HepG2 (cell line): Measurements from ENCODE around the gene ACO1. TPM values are rescaled to one million over a fixed set of nuclear protein-coding genes. Genes with fewer than 3 reads are reported as not detected.
A peak's percentile ranks its signal among the peaks of the same experiment; 100 is the strongest.

Experiments
- ATF1 ChIP-seq: IDR thresholded peaks from 2 replicates; pipeline ENCODE4 v1.6.1; 2016; ENCODE audit warnings: mild to moderate bottlenecking, control low read depth
- HMG20B ChIP-seq: conservative IDR thresholded peaks from 2 replicates; pipeline ENCODE4 v1.6.1; 2016; ENCODE audit warnings: missing genetic modification reagents, missing compliant biosample characterization
- KLF16 ChIP-seq, 2 experiments: sonication (generic) in 1 of 2; formaldehyde crosslinking in 1 of 2; IDR thresholded peaks; 2 replicates each; pipeline versions ENCODE4 v1.6.1 to v1.8.0; 2016 to 2023; ENCODE audit warnings: missing genetic modification reagents in 2 of 2, missing compliant biosample characterization in 1 of 2
- MED13 ChIP-seq: sonication (generic); formaldehyde crosslinking; IDR thresholded peaks from 2 replicates; pipeline ENCODE4 v1.5.0; 2020; ENCODE audit warnings: missing genetic modification reagents
- NFKBIZ ChIP-seq: IDR thresholded peaks from 2 replicates; pipeline ENCODE4 v1.6.1; 2018; ENCODE audit warnings: missing genetic modification reagents, missing compliant biosample characterization
- POLR2A ChIP-seq, 2 experiments: IDR thresholded peaks; 2 replicates each; pipeline ENCODE4 v1.6.1; 2011; ENCODE audit warnings: low read depth in 2 of 2, low read length in 2 of 2, mild to moderate bottlenecking in 1 of 2, moderate library complexity in 1 of 2; ENCODE audit not compliant: insufficient read depth in 1 of 2
- SALL1 ChIP-seq: sonication (generic); formaldehyde crosslinking; IDR thresholded peaks from 2 replicates; pipeline ENCODE4 v1.8.0; 2022; ENCODE audit warnings: mild to moderate bottlenecking, missing genetic modification reagents
- SIX1 ChIP-seq: sonication (generic); formaldehyde crosslinking; IDR thresholded peaks from 2 replicates; pipeline ENCODE4 v1.4.0; 2020; ENCODE audit warnings: missing genetic modification reagents, borderline replicate concordance
- STAG1 ChIP-seq: sonication (generic); formaldehyde crosslinking; IDR thresholded peaks from 2 replicates; pipeline ENCODE4 v1.4.0; 2020; ENCODE audit warnings: missing genetic modification reagents
- XRCC5 ChIP-seq: fragments of 200-400 bp; formaldehyde crosslinking; optimal IDR thresholded peaks from 2 replicates; pipeline ENCODE3; 2017; ENCODE audit warnings: mild to moderate bottlenecking, low read length
- ZNF12 ChIP-seq: sonication (generic); formaldehyde crosslinking; IDR thresholded peaks from 2 replicates; pipeline ENCODE4 v1.5.0; 2020; ENCODE audit warnings: missing genetic modification reagents
- ZNF24 ChIP-seq: fragments of 450-650 bp; IDR thresholded peaks from 2 replicates; pipeline ENCODE4 v1.6.1; 2017; ENCODE audit warnings: antibody characterized with exemption, mild to moderate bottlenecking
- ZNF367 ChIP-seq: sonication (generic); formaldehyde crosslinking; IDR thresholded peaks from 2 replicates; pipeline ENCODE4 v1.4.0; 2020; ENCODE audit warnings: missing genetic modification reagents, borderline replicate concordance
- ZNF569 ChIP-seq: sonication (generic); formaldehyde crosslinking; IDR thresholded peaks from 2 replicates; pipeline ENCODE4 v1.5.0; 2020; ENCODE audit warnings: mild to moderate bottlenecking, missing genetic modification reagents, moderate library complexity, borderline replicate concordance
- ZNF607 ChIP-seq: sonication (generic); formaldehyde crosslinking; IDR thresholded peaks from 2 replicates; pipeline ENCODE4 v1.5.1; 2020; ENCODE audit warnings: missing genetic modification reagents, mild to moderate bottlenecking, borderline replicate concordance
- ZNF776 ChIP-seq: sonication (generic); formaldehyde crosslinking; IDR thresholded peaks from 2 replicates; pipeline ENCODE4 v1.4.0; 2020; ENCODE audit warnings: mild to moderate bottlenecking, missing genetic modification reagents
- ZNF850 ChIP-seq: sonication (generic); formaldehyde crosslinking; conservative IDR thresholded peaks from 2 replicates; pipeline ENCODE4 v1.9.0; 2021; ENCODE audit warnings: mild to moderate bottlenecking, missing genetic modification reagents
- polyA plus RNA-seq, 8 experiments: library from polyadenylated mRNA; depleted of rRNA in 3 of 8; stranded (reverse) in 7 of 8; unstranded in 1 of 8; fragments of >200 nt; fragmentation: Illumina TruSeq in 4 of 8; extraction: Trizol in 4 of 8; gene quantifications; 2 replicates each; pipeline versions ENCODE4 v1.2.1 to v1.2.3, GENCODE V29; 2011 to 2016; ENCODE audit warnings: low read depth in 4 of 8, missing spikeins in 1 of 8, mixed read lengths in 1 of 8; ENCODE audit not compliant: insufficient read depth in 1 of 8
- total RNA-seq, 5 experiments: library from RNA; depleted of rRNA; stranded (reverse); fragments of >200 nt; fragmentation: Illumina TruSeq; extraction: Trizol; gene quantifications; 2 replicates each; pipeline ENCODE4 v1.2.3, GENCODE V29; 2016; ENCODE audit warnings: low read depth in 1 of 5
- TF ChIP-seq, protein P1 (sequence below): IDR thresholded peaks from 2 replicates; pipeline ENCODE4 v1.6.1; 2012; ENCODE audit warnings: low read length, improper control_type of control experiment
- TF ChIP-seq, protein P2 (sequence below): sonication (generic); formaldehyde crosslinking; IDR thresholded peaks from 2 replicates; pipeline ENCODE4 v1.4.0; 2020; ENCODE audit warnings: low read depth, missing genetic modification reagents
- TF ChIP-seq, protein P3 (sequence below): sonication (generic); formaldehyde crosslinking; IDR thresholded peaks from 2 replicates; pipeline ENCODE4 v1.5.0; 2020; ENCODE audit warnings: missing genetic modification reagents
- TF ChIP-seq, protein P4 (sequence below): sonication (generic); formaldehyde crosslinking; conservative IDR thresholded peaks from 2 replicates; pipeline ENCODE4 v1.5.0; 2020; ENCODE audit warnings: missing genetic modification reagents

The ACO1 gene
- total and polyA plus RNA-seq, 2 of the 13 experiments (the other 11 are each of a cell fraction or from before 2014, with no cell fraction given) = 20.1 to 48.2 TPM

DNA sequence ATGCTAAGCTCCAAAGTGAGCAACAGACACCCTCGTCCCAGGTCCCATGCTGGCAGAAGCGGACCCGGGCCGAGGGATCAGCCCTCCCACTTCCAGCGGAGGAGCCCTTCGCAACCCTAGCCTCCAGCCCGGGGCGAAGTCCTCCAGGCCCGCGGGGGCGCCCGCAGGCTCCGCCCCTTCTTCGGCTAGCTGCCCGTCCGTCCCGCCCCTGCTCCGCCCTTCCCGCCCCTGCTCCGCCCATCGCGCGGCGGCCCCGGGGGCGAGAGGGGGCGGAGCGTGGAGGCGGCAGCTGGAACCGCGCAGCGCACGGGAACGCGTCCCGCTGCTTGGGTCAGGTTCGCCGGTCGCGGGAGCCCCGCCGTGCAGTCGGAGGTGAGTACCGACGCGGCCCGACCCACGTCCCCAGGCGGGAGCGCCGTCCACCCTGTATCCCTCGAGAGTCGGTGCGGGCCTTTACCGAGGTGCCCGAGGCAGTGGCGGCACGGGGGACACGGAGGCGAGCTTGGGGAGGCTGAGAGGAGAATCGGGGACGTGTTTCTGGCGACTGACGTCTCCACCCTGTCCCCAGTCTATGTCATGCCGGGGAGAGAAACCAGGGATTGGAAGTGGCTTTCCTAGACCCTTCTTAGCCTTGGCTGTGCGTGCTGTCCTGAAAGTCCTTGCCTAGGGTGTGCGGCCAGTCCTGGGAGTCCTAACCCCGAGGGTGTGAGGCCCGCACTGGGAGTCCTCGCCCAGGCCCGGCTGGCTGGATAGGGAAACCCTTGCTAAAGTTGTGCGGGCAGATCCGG, at the start of gene ACO1 (continued):
- TF ChIP-seq, protein P1, sequence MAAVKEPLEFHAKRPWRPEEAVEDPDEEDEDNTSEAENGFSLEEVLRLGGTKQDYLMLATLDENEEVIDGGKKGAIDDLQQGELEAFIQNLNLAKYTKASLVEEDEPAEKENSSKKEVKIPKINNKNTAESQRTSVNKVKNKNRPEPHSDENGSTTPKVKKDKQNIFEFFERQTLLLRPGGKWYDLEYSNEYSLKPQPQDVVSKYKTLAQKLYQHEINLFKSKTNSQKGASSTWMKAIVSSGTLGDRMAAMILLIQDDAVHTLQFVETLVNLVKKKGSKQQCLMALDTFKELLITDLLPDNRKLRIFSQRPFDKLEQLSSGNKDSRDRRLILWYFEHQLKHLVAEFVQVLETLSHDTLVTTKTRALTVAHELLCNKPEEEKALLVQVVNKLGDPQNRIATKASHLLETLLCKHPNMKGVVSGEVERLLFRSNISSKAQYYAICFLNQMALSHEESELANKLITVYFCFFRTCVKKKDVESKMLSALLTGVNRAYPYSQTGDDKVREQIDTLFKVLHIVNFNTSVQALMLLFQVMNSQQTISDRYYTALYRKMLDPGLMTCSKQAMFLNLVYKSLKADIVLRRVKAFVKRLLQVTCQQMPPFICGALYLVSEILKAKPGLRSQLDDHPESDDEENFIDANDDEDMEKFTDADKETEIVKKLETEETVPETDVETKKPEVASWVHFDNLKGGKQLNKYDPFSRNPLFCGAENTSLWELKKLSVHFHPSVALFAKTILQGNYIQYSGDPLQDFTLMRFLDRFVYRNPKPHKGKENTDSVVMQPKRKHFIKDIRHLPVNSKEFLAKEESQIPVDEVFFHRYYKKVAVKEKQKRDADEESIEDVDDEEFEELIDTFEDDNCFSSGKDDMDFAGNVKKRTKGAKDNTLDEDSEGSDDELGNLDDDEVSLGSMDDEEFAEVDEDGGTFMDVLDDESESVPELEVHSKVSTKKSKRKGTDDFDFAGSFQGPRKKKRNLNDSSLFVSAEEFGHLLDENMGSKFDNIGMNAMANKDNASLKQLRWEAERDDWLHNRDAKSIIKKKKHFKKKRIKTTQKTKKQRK = no peak
- TF ChIP-seq ZNF776 (0 out of 2 replicates have a peak, but pooled peaks have one; percentile 41), HMG20B (CRISPR knock-in tag) (no peak), STAG1 (peak; percentile 37; the same call in 1 of the 2 replicates), KLF16 (CRISPR knock-in tag; IDR thresholded peaks at IDR 0.05) (0 out of 4 replicates have a peak, but pooled peaks of 1 of the 2 experiments have one; percentile 54), ZNF24 (no peak), POLR2A (IDR thresholded peaks at IDR 0.05; ENCODE audit: insufficient read depth in 1 of 2, low read depth in 2 of 2, low read length in 2 of 2) (peak; percentile 57 to 87; a peak in 3 of 4 replicates), ZNF367 (no peak), MED13 (0 out of 2 replicates have a peak, but pooled peaks have one; percentile 59), NFKBIZ (no peak), ZNF12 (CRISPR knock-in tag) (no peak), SALL1 (peak; percentile 84), ZNF569 (CRISPR knock-in tag) (no peak), ATF1 (CRISPR knock-in tag) (no peak), SIX1 (CRISPR knock-in tag) (no peak; the same call in 1 of the 2 replicates), XRCC5 (peak; percentile 65), ZNF607 (CRISPR knock-in tag) (peak; percentile 90), ZNF850 (CRISPR knock-in tag) (peak; percentile 95)
- TF ChIP-seq, protein P2, sequence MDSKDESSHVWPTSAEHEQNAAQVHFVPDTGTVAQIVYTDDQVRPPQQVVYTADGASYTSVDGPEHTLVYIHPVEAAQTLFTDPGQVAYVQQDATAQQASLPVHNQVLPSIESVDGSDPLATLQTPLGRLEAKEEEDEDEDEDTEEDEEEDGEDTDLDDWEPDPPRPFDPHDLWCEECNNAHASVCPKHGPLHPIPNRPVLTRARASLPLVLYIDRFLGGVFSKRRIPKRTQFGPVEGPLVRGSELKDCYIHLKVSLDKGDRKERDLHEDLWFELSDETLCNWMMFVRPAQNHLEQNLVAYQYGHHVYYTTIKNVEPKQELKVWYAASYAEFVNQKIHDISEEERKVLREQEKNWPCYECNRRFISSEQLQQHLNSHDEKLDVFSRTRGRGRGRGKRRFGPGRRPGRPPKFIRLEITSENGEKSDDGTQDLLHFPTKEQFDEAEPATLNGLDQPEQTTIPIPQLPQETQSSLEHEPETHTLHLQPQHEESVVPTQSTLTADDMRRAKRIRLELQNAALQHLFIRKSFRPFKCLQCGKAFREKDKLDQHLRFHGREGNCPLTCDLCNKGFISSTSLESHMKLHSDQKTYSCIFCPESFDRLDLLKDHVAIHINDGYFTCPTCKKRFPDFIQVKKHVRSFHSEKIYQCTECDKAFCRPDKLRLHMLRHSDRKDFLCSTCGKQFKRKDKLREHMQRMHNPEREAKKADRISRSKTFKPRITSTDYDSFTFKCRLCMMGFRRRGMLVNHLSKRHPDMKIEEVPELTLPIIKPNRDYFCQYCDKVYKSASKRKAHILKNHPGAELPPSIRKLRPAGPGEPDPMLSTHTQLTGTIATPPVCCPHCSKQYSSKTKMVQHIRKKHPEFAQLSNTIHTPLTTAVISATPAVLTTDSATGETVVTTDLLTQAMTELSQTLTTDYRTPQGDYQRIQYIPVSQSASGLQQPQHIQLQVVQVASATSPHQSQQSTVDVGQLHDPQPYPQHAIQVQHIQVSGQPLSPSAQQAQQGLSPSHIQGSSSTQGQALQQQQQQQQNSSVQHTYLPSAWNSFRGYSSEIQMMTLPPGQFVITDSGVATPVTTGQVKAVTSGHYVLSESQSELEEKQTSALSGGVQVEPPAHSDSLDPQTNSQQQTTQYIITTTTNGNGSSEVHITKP (CRISPR knock-in tag) = no peak
- TF ChIP-seq, protein P3, sequence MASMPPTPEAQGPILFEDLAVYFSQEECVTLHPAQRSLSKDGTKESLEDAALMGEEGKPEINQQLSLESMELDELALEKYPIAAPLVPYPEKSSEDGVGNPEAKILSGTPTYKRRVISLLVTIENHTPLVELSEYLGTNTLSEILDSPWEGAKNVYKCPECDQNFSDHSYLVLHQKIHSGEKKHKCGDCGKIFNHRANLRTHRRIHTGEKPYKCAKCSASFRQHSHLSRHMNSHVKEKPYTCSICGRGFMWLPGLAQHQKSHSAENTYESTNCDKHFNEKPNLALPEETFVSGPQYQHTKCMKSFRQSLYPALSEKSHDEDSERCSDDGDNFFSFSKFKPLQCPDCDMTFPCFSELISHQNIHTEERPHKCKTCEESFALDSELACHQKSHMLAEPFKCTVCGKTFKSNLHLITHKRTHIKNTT (CRISPR knock-in tag) = no peak
- TF ChIP-seq, protein P4, sequence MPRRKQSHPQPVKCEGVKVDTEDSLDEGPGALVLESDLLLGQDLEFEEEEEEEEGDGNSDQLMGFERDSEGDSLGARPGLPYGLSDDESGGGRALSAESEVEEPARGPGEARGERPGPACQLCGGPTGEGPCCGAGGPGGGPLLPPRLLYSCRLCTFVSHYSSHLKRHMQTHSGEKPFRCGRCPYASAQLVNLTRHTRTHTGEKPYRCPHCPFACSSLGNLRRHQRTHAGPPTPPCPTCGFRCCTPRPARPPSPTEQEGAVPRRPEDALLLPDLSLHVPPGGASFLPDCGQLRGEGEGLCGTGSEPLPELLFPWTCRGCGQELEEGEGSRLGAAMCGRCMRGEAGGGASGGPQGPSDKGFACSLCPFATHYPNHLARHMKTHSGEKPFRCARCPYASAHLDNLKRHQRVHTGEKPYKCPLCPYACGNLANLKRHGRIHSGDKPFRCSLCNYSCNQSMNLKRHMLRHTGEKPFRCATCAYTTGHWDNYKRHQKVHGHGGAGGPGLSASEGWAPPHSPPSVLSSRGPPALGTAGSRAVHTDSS (CRISPR knock-in tag) = no peak
